ENCODE measurements around the gene LRMDA.

The LRMDA gene

GRCh38 chr10:76479103-76479790 lies 1047.8 kb downstream of the LRMDA start:
- H3K9me3 ChIP-seq (replicated peaks in 1 of 11): peaks cover 0 to 4% (median 0%) of the 10 kb centered on the region in 11 experiments; a peak in 1 of 22 replicates
- H3K4me2 ChIP-seq: no peak overlapping the region
- no peaks in the 10 kb centered on the region for H3K27me3 ChIP-seq
- H3K9ac ChIP-seq: no peak overlapping the region
- no peaks in the 10 kb centered on the region for H3K36me3 ChIP-seq
- TF ChIP-seq Cebpa-rat (IDR thresholded peaks at IDR 0.05): no peak
- H4K20me1 ChIP-seq: no peaks in the 10 kb centered on the region
- no peak overlapping the region for H3K27ac ChIP-seq
- no peak overlapping the region for H3K4me3 ChIP-seq
- H3K4me1 ChIP-seq: no peaks in the 10 kb centered on the region

DNA sequence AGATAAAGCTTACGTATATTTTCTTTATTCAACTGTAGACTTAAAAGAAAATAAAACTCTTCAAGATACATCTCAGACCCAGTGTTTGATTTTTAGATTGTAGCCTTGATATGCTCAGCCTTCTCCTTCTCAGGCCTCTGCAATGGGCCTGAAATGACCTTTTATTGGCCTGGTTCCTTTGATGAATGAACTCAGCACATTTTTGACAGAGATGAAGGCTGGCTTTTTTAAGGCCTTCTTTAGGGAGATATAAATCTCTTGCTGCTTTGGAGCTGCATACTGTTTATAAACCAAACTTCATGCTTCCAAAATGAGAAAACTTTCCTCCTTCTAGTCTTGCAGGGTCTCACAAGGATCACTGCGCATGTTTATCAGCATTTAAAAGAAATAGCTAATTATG lies 1049.8 kb downstream of the LRMDA start:
- Histone ChIP-seq H4K20me1 (no peaks in the 10 kb centered on the region), H3K27me3 (no peaks in the 10 kb centered on the region), H3K27ac (no peak overlapping the region), H3K4me2 (no peak overlapping the region), H3K9me3 (replicated peaks in 1 of 11) (peaks cover 0 to 4% (median 0%) of the 10 kb centered on the region in 11 experiments; a peak in 1 of 22 replicates), H3K9ac (no peak overlapping the region), H3K4me3 (no peak overlapping the region), H3K36me3 (no peaks in the 10 kb centered on the region), H3K4me1 (no peaks in the 10 kb centered on the region)
- no peak for TF ChIP-seq Cebpa-rat (IDR thresholded peaks at IDR 0.05)

DNA sequence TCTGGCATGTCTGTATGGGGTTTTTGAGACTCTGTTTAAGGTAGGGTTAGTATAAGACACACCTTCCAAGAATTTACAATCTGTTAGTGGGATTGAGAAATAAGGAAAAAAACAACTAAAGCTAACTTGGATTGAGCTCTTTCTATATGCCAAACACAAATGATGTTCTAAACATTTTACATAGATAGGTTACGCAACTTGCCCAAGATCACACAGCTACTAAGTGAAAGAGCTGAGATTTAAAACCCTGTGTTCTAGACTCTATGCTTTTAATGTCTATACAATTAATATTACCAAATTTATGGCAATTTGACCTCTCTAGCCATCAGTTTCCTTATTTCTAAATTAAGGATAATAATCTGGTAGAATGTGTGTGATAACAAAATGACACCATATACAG lies 1056.2 kb downstream of the LRMDA start:
- Histone ChIP-seq H3K4me3 (no peak overlapping the region), H3K4me2 (no peak overlapping the region), H3K36me3 (no peaks in the 10 kb centered on the region), H3K9ac (no peak overlapping the region), H3K27me3 (no peaks in the 10 kb centered on the region), H3K9me3 (replicated peaks in 1 of 11) (peaks cover 8 to 39% (median 15%) of the 10 kb centered on the region in 11 experiments), H3K4me1 (no peaks in the 10 kb centered on the region), H3K27ac (no peak overlapping the region), H4K20me1 (no peaks in the 10 kb centered on the region)
- TF ChIP-seq Cebpa-rat (IDR thresholded peaks at IDR 0.05): peak in 2 of 11 experiments; percentile 19 to 45; a peak in 2 of 22 replicates

- peaks cover 18 to 50% (median 24%) of the 10 kb centered on the region in 11 experiments for H3K9me3 ChIP-seq (replicated peaks in 1 of 11)
- no peak overlapping the region for H3K9ac ChIP-seq
- H3K27ac ChIP-seq: no peak overlapping the region
- no peak overlapping the region for H3K4me3 ChIP-seq
- H3K36me3 ChIP-seq: no peaks in the 10 kb centered on the region
- H3K4me2 ChIP-seq: no peak overlapping the region
- no peaks in the 10 kb centered on the region for H3K27me3 ChIP-seq
- TF ChIP-seq Cebpa-rat (IDR thresholded peaks at IDR 0.05): no peak
- H4K20me1 ChIP-seq: no peaks in the 10 kb centered on the region
- H3K4me1 ChIP-seq: no peaks in the 10 kb centered on the region
Measured at GRCh38 chr10:76488602-76489001, 1057.2 kb downstream of the LRMDA start.

DNA sequence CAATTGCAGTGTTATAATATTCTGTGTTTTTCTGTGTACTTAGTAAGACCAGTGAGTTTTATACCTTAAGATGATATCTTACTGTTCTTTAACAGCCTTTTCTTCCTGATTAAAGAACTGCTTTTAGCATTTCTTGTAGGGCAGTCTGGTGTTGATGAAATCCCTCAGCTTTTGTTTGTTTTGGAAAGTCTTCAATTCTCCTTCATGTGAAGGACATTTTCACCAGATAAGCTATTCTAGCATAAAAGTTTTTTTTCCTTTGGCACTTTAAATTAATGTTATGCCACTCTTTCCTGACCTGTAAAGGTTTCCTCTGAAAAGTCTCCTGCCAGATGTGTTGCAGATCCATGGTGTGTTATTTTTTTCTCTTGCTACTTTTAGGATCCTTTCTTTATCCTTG lies 1059.8 kb downstream of the LRMDA start:
- Histone ChIP-seq H3K4me3 (no peak overlapping the region), H4K20me1 (no peaks in the 10 kb centered on the region), H3K27me3 (no peaks in the 10 kb centered on the region), H3K36me3 (no peaks in the 10 kb centered on the region), H3K9ac (no peak overlapping the region), H3K4me1 (no peaks in the 10 kb centered on the region), H3K27ac (no peak overlapping the region), H3K4me2 (no peak overlapping the region), H3K9me3 (replicated peaks in 1 of 11) (peaks cover 18 to 52% (median 24%) of the 10 kb centered on the region in 11 experiments)
- no peak for TF ChIP-seq Cebpa-rat (IDR thresholded peaks at IDR 0.05)

- H3K27me3 ChIP-seq: no peaks in the 10 kb centered on the region
- H3K9ac ChIP-seq: no peak overlapping the region
- no peaks in the 10 kb centered on the region for H3K36me3 ChIP-seq
- H3K9me3 ChIP-seq (replicated peaks in 1 of 11): peaks cover 18 to 52% (median 24%) of the 10 kb centered on the region in 11 experiments
- H4K20me1 ChIP-seq: no peaks in the 10 kb centered on the region
- no peak overlapping the region for H3K4me3 ChIP-seq
- H3K4me1 ChIP-seq: no peaks in the 10 kb centered on the region
- no peak overlapping the region for H3K27ac ChIP-seq
- TF ChIP-seq Cebpa-rat (IDR thresholded peaks at IDR 0.05): no peak
- H3K4me2 ChIP-seq: no peak overlapping the region
Measured at GRCh38 chr10:76492026-76492425, 1060.6 kb downstream of the LRMDA start.

DNA sequence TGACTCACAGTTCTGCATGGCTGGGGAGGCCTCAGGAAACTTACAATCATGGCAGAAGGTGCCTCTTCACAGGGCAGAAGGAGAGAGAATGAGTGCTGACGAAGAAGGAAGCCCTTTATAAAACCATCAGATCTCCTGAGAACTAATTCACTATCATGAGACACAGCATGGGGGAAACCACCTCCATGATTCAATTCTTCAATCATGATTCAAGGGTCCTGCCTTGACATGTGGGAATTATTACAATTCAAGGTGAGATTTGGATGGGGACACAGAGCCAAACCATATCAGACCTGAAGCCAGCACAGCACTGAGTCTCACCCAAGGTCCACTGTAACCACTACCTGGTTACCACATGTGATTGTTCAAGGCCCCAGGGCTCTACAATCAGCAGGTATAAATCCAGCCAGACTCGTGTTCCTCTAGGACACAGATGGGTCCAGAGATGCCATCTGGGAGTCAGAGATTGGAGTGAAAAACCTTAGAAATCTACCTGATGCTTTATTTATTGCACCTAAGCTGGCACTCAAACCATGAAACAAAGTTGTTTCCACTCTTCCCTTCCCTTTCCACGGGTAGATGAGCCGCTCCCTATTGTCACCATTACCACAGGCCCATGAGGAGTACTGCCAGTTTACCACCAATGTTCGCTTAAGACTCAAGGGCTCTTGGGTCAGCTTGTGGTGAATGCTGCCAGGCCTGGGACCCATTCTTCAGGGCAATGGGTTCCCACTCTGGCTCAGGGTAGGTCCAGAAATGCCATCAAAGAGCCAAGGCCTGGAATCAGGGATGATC lies 1061.5 kb downstream of the LRMDA start:
- H3K27me3 ChIP-seq: no peaks in the 10 kb centered on the region
- peaks cover 18 to 52% (median 24%) of the 10 kb centered on the region in 11 experiments for H3K9me3 ChIP-seq (replicated peaks in 1 of 11)
- no peak overlapping the region for H3K9ac ChIP-seq
- H3K36me3 ChIP-seq: no peaks in the 10 kb centered on the region
- no peak overlapping the region for H3K27ac ChIP-seq
- H4K20me1 ChIP-seq: no peaks in the 10 kb centered on the region
- no peak overlapping the region for H3K4me2 ChIP-seq
- H3K4me3 ChIP-seq: no peak overlapping the region
- no peaks in the 10 kb centered on the region for H3K4me1 ChIP-seq
- TF ChIP-seq Cebpa-rat (IDR thresholded peaks at IDR 0.05): no peak

DNA sequence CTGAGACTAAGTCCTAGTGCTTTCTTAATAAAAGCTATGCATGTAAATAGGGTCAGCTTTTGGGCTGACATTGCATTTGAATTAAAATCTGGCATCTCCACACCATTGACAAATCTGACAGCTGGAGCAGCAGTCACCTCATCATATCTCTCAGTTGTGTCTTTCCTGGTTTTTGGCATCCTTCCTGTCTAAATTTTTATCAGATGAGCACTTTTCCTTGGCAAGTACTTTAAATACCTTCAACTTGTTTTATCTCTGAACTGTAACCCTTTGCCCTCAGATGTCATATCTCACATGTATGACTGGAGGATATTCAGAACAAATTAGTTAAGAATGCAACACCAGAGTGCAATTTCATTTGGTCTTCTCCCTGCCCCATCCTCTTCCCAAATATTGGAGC lies 1066.2 kb downstream of the LRMDA start:
- H3K4me3 ChIP-seq: no peak overlapping the region
- no peaks in the 10 kb centered on the region for H3K4me1 ChIP-seq
- peaks cover 8 to 16% (median 11%) of the 10 kb centered on the region in 11 experiments; a peak in 21 of 22 replicates for H3K9me3 ChIP-seq (replicated peaks in 1 of 11)
- H3K27ac ChIP-seq: no peak overlapping the region
- no peaks in the 10 kb centered on the region for H3K27me3 ChIP-seq
- no peak for TF ChIP-seq Cebpa-rat (IDR thresholded peaks at IDR 0.05)
- H3K4me2 ChIP-seq: no peak overlapping the region
- no peaks in the 10 kb centered on the region for H4K20me1 ChIP-seq
- H3K36me3 ChIP-seq: no peaks in the 10 kb centered on the region
- no peak overlapping the region for H3K9ac ChIP-seq

GRCh38 chr10:76504823-76505222 lies 1073.4 kb downstream of the LRMDA start:
- TF ChIP-seq Cebpa-rat (IDR thresholded peaks at IDR 0.05): no peak
- Histone ChIP-seq H3K36me3 (no peaks in the 10 kb centered on the region), H3K4me1 (peaks cover 0 to 8% (median 0%) of the 10 kb centered on the region in 10 experiments; a peak in 3 of 20 replicates)

More at GRCh38 chr10:76504823-76505222, 1073.4 kb downstream of the LRMDA start:
- H3K27me3 ChIP-seq: no peaks in the 10 kb centered on the region
- no peaks in the 10 kb centered on the region for H4K20me1 ChIP-seq
- no peak overlapping the region for H3K4me2 ChIP-seq
- no peak overlapping the region for H3K4me3 ChIP-seq
- no peak overlapping the region for H3K9ac ChIP-seq
- peaks cover 0 to 24% (median 18%) of the 10 kb centered on the region in 11 experiments; a peak in 18 of 22 replicates for H3K9me3 ChIP-seq (replicated peaks in 1 of 11)
- H3K27ac ChIP-seq: no peak overlapping the region

All from BLaER1 treated with 17β-estradiol and CSF1 and Interleukin-3, amounts not matched to agents 10 nM and 100 nM (cell line).